ENCODE measurements around the gene ITGA1.

ITGA1 gene

GRCh38 chr5:52800394-52801213, 12.9 kb downstream of the ITGA1 start (continued):
- TF ChIP-seq PBX3 (CRISPR knock-in tag; IDR thresholded peaks at IDR 0.05) (no peak; the same call in 1 of the 2 replicates), ZBTB6 (tag by site-specific recombination; IDR thresholded peaks at IDR 0.05) (peak; percentile 86; the same call in 1 of the 2 replicates), PATZ1 (tag by site-specific recombination; IDR thresholded peaks at IDR 0.05) (no peak), ZNF626 (tag by site-specific recombination; IDR thresholded peaks at IDR 0.05) (no peak), OSR2 (tag by site-specific recombination; IDR thresholded peaks at IDR 0.05) (no peak), HOXD13 (CRISPR knock-in tag; IDR thresholded peaks at IDR 0.05; ENCODE audit: borderline replicate concordance) (0 out of 2 replicates have a peak, but pooled peaks have one; percentile 10), ZNF341 (tag by site-specific recombination; IDR thresholded peaks at IDR 0.05; ENCODE audit: low read depth) (no peak), ZBTB17 (tag by site-specific recombination; IDR thresholded peaks at IDR 0.05) (peak; percentile 99), ZNF624 (tag by site-specific recombination; IDR thresholded peaks at IDR 0.05) (no peak), ZNF561 (tag by site-specific recombination; IDR thresholded peaks at IDR 0.05; ENCODE audit: borderline replicate concordance) (no peak; the same call in 1 of the 2 replicates), ZNF10 (tag by site-specific recombination; IDR thresholded peaks at IDR 0.05) (no peak), ZNF629 (tag by site-specific recombination; IDR thresholded peaks at IDR 0.05) (0 out of 2 replicates have a peak, but pooled peaks have one; percentile 10), ZNF558 (tag by site-specific recombination; IDR thresholded peaks at IDR 0.05) (no peak), ZNF76 (tag by site-specific recombination; IDR thresholded peaks at IDR 0.05; ENCODE audit: borderline replicate concordance, low read depth) (peak; percentile 16; the same call in 1 of the 2 replicates), AEBP2 (tag by site-specific recombination; IDR thresholded peaks at IDR 0.05; ENCODE audit: borderline replicate concordance) (no peak), ZFP37 (tag by site-specific recombination; IDR thresholded peaks at IDR 0.05) (peak; percentile 74), ZNF433 (tag by site-specific recombination; IDR thresholded peaks at IDR 0.05; ENCODE audit: low read depth) (no peak), WT1 (tag by site-specific recombination; IDR thresholded peaks at IDR 0.05) (no peak), GLIS1 (tag by site-specific recombination; IDR thresholded peaks at IDR 0.05) (no peak), RBAK (tag by site-specific recombination; IDR thresholded peaks at IDR 0.05) (no peak), ZNF692 (tag by site-specific recombination; IDR thresholded peaks at IDR 0.05) (0 out of 2 replicates have a peak, but pooled peaks have one; percentile 15), IKZF3 (tag by site-specific recombination; IDR thresholded peaks at IDR 0.05) (peak; percentile 61; the same call in 1 of the 2 replicates), KLF7 (tag by site-specific recombination; IDR thresholded peaks at IDR 0.05; ENCODE audit: borderline replicate concordance) (no peak), ZNF600 (tag by site-specific recombination; IDR thresholded peaks at IDR 0.05) (peak; percentile 64), ZXDB (tag by site-specific recombination; IDR thresholded peaks at IDR 0.05) (peak; percentile 49), ATF2 (tag by site-specific recombination; IDR thresholded peaks at IDR 0.05; ENCODE audit: low read depth) (no peak), ZFHX2 (tag by site-specific recombination; conservative IDR thresholded peaks at IDR 0.05) (peak; percentile 83), ZNF837 (tag by site-specific recombination; IDR thresholded peaks at IDR 0.05) (no peak), ZNF155 (tag by site-specific recombination; IDR thresholded peaks at IDR 0.05) (no peak), MEIS1 (CRISPR knock-in tag; IDR thresholded peaks at IDR 0.05; ENCODE audit: borderline replicate concordance) (no peak), ZNF514 (tag by site-specific recombination; IDR thresholded peaks at IDR 0.05) (no peak), ZNF366 (tag by site-specific recombination; conservative IDR thresholded peaks at IDR 0.05) (0 out of 2 replicates have a peak, but pooled peaks have one; percentile 1)
